GM04504 (cell line): ENCODE measurements around the gene APBA1.
A peak's percentile ranks its signal among the peaks of the same experiment; 100 is the strongest.

ENCODE experiments used
- DNase-seq: peaks from one replicate; pipeline ENCODE4 v3.0.0-alpha.2; 2012; ENCODE audit warnings: low read depth

Gene APBA1

DNA sequence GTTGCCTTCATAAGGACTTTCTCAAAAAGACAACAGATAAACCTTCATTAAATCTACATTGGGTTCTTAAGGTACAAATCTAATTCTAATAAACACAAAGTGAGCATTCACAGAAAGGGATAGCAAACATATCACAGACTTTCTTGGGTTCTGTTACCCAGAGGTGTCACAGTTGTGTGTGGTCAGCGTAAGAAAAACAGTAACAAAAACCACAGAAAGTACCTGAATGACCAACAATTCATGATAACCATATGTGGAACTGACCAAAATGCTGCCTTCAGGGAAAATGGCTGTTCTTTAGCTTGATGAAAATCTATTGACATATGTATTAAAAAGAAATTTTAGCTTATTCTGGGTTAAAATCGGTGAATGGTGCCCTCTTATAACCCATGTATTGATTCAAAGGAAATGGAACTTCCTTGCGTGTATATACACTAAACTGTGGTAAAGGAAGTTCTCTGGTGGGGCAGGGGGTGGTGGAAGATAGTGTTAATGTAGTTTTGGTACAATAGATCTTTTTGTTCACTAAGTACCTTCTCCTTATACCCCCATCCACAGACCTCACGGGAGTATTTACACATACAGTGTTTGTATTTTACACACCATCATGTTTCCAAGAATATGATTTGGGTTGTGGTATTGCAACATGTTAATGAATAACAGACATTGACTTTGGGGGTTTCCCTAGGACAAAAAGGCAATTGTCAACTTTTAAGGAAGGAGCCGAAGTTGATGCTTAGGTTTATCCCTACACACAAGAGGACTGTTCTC is 152.5 kb downstream of the APBA1 start:
- no peak for DNase-seq

DNA sequence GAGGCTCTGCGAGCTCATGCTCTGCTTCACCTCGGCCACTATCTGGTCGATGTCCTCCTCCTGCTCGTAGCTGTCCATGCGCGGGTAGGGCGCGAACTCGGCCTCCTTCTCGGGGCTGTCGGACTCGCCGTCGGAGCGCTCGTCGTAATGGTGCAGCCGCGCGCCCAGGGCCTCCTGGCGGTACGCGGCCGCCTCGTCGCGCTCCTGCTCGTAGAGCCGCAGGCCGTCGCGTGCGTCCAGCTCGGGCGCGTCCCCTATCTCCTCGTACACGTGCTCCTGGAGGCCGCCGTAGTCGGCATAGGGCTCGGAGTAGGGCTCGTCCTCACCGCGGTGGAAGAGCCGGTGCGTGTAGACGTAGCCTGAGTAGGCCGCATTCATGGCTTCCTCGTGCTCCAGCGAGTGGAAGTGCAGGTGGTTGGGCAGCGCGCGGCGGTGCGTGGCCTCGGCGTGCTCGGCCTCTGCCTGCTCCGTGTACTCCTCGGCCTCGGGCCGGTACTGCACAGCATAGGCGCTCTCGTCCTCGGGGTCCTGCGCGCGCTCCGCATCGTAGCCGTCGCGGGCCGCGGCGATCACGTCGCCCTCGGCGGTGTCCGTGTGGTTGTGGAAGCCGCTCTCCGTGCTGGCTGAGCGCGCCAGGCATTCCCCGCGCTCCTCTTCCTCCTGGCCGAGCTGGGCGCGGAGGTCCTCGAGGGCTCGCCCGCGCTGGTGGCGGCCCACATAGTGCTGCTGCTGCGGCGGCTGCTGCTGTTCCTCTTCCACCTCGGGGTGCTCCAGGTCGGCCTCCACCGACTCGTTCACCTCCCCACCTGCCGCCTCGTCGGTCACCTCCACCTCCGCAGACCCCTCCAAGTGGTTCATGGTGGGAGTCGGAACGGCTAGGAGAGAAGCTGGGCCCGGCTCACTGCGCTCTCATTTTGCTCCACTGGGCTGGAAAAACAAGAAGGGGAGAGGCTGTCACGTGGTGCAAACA is 155.5 kb downstream of the APBA1 start:
- DNase-seq: no peak

DNA sequence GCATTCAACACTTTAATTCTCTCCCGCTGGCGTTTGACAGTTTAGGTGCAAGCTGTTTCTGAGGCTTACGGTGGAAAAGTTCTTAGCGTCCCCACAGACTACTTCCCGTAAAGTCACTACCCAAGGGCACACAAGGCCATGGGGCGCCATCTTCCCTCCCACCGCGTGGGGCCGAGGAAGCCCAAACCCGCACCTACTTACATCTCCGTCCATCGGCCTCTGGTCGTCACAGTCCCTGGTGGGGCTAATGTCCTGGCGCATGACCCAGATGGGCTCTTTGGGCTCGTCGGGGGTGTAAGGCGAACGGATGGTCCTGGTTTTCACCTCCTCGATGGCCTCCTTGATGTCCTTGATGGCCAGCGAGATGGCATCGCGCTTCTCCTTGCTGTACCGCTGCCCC is 156.4 kb downstream of the APBA1 start:
- DNase-seq: no peak

DNA sequence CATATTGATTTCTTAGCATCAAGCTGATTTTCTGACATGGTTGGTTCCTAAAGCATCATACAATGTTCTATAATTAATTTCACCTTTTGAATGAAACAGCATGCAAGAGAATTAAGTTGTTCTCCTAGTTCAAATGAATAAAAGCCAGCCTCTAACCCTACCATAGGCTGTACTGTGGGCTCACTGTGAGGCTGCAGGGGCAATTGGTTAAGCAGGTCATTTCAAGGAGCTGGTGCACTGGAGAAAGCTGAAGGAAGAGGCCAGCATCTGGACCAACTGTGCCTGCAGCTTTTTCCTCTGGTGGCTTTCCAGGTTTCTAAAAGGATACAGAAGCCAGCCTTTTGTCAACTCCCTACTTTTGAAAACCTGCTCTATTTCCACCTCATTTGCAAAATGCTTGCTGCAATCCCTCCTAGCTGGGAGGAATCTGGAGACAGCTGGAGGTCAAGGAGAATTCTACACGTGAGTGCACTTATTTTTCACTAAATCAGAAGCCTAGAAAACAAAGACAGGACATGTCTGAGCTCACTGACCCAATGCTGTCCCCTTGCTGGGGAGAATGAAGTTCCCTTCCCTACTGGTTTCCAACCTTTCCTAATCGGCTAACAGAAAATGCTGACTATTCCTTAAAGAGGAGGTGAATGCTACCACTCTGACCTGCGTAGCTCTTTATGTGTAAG is 158.9 kb downstream of the APBA1 start:
- no peak for DNase-seq

DNA sequence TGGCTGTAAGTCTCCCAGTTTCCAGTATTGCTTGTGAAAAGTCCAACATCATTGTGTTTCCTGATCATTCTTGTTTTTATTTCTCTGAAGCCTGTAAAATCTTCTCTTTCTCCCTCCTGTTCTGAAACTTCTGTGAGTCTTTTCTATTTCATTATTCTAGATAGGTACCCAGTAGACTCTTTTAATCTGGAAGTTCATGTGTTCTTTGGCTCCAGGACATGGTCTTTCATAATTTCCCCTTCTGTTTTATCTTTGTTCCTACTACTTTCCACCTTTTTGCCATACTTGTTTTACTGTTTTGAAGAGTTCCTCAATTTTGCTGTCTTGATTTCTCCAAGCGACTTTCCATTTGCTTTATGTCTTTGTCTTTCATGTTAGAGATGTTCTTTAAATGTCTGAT is 168.1 kb downstream of the APBA1 start:
- no peak for DNase-seq

DNA sequence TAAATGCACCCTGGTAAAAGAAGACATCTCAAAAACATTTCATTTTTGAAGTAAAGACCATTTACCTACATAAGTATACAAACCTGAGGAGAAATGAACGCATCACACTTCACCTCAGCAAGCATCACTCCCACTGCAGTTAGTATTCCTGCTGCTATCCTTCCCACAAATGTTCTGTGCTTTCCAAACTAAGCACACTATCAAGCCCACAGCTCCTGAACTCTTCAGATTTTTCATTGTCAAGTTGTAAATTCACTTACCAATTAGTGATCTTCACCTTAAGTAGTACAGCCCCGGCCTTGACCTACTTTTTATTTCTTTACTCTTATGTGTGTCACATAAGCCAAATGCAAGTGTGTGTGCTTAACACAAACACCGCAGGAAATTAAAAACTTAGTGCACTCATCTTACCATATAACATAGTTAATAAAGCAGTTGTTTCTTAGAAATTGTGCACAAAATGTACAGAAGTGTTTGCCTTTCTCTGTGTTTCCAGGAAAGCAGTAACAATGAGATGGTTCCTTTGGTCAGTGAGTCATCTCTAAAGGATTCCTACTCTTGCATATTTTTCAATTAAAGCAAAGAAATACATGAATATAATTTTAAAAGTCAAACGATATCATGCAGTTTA is 169.4 kb downstream of the APBA1 start:
- DNase-seq: peak; percentile 3

DNA sequence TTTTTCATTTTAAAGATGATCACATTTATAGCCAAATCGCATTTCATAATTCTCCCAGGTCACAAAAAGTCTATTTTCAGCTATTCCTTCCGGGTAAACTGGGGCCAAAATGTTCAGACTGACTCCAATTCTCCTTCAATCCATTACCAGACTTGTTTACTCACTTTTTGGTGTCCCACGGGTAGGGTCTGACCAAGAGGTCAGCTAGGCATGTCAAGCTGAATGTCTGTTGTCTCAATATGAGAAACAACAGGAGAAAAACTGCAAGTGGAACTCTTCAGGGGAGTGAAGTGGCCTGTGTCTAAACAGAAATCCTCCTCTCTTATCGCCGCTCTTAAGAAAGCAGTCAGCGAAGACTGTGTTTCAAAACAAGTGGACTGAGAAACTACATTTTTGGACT is 171.3 kb downstream of the APBA1 start:
- DNase-seq: no peak

DNA sequence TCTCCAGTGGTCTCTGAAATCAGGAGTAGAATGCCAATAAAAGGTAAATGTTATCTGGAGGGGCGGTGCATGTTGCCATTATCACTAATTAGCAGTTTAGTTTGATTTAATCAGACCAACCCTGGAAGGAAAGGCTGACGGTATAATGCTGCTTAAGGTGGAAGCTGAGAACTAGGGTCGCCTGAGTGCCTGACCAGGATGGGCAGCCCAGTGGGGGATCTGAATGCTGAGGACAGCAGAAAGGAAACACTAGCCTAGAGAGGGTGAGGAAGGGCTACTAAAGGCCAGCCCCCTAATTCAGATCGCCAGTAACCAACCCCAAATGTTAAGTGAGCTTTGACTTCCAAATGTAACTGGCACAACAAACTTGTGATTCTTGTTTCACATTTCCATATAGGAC is 172.2 kb downstream of the APBA1 start:
- DNase-seq: no peak

DNA sequence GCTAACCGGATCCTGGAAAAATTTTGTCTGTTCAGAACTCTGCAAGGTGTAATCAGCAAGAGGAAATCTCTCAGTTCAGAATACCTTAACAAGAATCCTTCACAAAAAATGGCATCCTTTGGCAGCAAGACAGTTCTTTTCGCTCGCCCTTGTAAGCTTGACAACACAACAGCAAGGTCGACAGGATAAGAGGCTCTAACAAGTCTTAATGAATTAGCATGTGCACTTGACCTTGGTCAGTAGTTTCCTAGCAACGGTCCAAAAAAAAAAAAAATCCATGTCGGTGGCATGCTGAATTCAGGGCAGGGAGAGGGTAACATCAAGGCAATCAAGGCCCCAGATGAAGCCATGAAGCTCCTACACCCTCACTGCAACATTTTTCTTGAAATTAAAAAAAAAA is 172.8 kb downstream of the APBA1 start:
- no peak for DNase-seq

DNA sequence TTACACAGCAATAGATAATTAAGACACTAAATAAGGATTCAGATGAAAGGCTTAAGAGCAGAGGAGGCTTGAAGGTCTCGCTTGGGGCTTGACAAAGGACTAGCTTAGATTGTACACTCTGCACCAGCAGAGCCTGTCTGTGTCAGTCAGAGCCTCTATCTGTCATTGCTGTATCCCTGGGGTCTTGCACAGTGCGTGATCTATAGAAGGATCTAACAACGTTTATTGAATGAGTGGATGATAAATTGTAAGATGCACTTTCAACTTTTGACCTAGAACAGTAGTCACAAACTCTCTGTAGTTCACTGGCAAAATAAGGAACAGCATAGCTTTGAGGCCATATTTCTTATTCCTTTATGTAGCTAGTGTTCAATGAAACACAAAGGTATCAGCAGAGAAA is 173.7 kb downstream of the APBA1 start:
- no peak for DNase-seq

DNA sequence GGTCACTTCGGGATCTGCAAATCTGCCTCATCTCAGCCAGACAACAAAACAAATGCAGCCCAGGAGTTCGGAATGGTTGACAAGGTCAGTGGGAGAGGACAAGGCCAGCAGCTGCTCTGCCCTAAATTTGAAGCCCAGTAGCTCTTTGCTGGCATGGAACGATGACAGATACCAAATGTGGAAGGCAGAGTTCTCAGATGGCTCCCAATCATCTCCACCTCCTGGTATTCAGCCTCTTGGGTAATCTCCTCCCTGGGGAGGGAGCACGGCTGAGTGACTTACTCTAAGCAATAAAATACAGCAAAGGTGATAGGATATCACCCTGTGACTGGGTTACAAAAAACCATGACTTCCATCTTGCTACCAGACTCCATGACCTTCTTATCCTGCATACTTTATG is 174.4 kb downstream of the APBA1 start:
- DNase-seq: no peak

DNA sequence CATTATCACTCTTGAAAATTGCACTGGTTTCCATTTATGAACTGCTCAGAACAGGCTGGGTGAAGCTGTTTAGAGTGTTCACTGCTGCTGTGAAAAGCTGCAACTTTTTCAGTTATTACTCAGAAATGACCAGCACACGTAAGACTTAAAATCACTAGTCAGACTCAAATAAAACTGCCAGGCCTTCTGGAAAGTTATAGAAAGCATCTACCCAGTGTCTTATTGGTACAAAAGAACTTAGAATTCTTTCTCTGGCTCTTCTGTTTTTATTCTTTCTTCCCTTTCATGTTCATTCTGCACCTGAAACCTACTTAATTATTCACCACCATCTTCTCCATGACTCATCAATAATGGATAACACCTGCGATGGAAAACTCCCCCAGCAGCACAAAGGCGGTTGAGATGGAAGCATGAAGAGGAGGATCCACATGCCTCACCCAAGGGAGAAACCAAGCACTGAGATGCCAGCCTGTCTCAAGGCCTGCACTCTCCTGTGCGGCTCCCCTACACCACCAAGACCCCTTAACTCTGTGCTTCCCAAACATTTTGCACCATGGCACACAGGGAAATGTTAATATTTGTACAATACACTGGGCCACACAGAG is 175.2 kb downstream of the APBA1 start:
- no peak for DNase-seq

DNA sequence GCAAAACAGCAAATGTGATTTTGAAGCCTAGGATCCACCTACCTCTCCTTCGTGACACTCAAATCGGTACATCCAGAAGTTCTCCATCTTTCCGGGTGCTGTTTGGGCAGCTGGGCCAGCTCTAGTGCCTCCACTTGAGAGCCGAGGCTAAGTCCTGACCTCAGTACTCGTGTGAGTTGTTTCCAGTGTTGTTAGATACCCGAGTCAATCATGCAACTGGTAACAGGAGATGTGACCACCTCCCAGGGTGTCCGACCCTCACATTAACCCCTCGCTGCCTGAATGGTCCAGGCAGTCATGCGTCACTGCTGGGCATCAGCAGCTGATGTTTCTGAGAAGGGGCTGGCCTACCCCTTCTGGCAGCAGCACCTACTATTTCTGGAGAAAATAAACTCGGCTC is 176.9 kb downstream of the APBA1 start:
- DNase-seq: no peak

DNA sequence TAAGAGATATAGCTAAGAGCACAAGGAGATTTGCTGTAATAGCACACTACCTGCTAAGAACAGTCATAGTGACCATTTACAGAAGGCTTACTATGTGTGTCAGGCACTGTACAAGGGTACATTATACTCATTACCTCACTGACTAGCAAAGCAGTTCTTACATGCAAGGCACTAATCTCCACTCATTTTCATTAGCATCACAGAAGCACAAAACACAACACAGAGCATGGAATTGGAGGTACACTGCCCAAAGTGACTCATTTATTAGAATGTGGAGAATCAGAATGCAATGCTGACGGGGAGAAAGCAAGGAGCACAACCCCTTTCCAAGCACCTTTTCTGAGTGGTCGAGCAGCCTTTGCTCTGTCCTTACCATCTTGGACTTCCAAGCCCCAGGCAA is 177.4 kb downstream of the APBA1 start:
- no peak for DNase-seq

DNA sequence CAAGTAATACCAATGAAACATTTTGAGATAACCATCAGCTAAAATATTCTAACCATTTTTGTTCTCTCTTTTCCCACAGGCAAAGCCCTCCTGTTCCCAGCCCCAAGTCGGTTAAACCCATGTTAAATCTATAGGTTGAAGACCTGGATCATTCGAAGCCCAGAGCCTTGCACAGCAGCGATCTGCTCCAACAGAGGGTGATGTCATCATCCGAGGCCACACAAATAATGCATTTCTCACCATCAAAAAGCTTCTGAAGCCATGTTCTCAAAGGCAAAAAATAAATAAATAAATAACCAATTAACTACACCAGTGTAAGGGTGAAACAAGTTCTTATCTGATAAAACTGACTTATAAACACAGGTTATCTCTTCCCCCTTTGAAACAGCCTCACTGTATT is 178.0 kb downstream of the APBA1 start:
- no peak for DNase-seq

DNA sequence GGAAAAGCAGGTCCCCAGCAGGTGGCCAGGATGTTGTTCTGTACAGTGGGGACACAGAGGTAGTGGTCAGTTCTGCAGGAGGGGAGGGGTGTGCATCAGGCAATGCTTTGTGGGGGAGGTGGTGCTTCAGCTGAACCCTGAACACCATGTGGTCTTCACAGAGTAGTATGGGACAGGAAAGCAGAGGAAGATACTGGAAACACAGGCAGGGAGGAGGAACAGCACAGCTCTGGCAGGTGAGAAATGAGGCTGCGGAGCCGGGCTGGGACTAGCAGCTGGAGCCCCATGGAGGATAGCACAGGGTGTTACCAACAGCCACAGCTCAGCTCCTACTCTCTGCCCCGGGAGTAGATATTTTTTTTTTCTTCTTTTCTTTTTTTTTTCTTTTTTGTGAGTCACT is 185.7 kb downstream of the APBA1 start:
- DNase-seq: no peak

DNA sequence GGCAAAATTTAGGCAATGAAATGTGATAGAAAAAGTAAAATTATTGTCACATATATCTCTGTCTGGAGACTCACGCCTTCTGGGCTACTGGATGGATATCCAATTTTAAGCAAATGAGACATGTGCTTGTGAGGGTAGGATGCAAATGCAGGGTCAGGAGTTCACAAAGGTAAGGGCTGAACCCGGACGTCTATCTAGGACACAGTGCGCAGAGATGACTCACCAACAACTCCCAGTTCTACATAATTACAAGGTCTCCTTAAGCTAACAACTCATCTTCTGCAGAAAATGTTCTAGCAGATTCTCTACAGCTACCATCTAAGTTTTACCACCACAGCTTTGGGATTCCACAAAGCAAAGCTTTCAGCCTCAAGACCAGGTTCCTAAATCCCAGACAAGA is 186.7 kb downstream of the APBA1 start:
- DNase-seq: no peak

DNA sequence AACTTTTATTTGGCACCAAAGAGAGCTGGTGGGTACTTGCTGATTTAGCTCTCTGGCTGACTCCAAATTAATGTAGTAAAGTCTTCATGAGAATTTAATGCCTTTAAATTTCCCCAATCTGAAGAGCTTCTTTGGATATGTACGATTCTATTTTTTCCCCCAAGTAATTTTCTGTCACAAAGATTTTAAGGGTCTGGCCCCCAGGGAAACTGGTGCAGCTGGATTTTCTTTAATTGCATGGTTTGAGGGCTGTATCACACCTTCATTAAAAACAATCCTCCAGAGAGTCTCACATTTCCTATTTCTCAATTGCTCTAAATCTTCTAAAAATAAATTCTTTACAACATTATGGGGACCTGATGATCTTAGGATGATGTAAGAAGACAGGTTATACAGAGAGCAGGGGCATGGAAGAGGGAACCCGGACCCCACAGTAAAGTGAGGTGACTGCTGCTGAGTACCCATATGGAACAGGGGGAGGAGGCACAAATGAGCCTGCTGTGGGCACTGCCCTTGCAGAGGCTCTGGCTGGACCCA is 188.2 kb downstream of the APBA1 start:
- DNase-seq: no peak

DNA sequence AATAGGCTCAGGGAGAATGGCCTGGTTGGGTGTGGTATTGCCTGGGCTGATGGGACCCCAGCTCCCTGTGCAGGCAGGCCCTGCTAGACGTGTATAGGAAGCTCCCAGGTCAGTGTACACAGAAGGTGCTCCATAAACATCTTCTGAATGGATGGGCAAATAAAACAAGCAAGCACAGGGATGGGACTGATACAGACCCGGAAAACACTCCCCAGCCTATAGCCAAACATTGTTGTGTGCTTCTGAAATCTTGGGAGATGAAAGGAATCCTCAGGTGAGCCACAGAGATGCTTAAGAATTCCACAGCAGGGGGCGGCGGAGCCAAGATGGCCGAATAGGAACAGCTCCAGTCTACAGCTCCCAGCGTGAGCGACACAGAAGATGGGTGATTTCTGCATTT is 195.4 kb downstream of the APBA1 start:
- DNase-seq: no peak

DNA sequence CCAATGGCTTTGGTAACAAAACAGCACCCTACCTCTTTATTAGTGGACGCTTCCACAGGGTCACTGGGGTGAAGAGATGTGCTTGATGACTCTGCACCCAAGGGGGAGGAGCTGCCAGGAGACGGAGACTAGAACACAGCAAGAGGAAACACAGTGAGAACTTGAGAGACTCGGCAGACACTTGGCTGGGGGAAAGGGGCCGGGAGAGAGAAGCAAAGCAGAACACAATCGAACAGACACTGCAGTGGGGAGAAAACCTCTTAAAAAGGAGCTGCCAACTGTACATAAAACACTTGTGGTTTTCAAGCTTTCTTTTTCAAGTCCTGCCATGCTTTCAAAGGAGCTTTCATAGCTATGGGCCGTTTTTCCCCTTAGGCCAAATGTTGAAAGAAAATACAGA is 196.2 kb downstream of the APBA1 start:
- no peak for DNase-seq

DNA sequence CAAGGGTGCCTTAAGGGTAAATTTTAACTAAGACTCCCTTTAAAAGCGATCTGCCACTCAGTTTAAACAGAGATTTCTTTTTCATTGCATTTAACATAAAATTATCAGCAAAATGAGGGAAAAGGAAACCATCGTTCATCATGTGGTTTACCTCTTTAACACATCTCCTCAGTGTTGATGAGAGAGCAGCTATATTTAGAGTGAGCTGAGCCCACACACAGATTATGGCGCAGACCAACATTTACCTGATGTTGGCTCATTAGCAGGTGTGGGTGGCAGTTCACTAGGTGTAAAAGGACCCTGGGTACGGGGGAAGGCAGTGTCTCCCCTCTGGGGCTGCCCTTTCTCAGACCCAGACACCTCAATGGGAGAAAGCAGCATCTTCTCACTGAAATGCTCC is 197.3 kb downstream of the APBA1 start:
- DNase-seq: no peak
